ENCODE results near the gene TMEM179. TPM values are rescaled to one million over a fixed set of nuclear protein-coding genes. Genes with fewer than 3 reads are reported as not detected.

The TMEM179 gene
- total RNA-seq, 4 donors from 2014 or later: not detected

GRCh38 chr14:104544362-104544961 lies 60.1 kb downstream of the TMEM179 start:
- intact Hi-C loops (cut with DNase I): no loop called here
- no peak overlapping the region for H3K4me3 ChIP-seq
- no peak for DNase-seq
- H3K36me3 ChIP-seq: no peaks in the 10 kb centered on the region
- H3K4me1 ChIP-seq: peaks cover 0 to 11% (median 0%) of the 10 kb centered on the region in 3 donors
- peaks cover 0 to 76% (median 0%) of the 10 kb centered on the region in 4 donors for H3K27me3 ChIP-seq
- no peaks in the 10 kb centered on the region for H3K9me3 ChIP-seq
- no peak overlapping the region for H3K27ac ChIP-seq
- WGBS, 2 donors: 63 to 78% methylated on average over 10 to 16 of the region's 17 CpGs
- no peak for TF ChIP-seq POLR2A (IDR thresholded peaks at IDR 0.05)
- no peak for TF ChIP-seq CTCF (IDR thresholded peaks at IDR 0.05)

DNA sequence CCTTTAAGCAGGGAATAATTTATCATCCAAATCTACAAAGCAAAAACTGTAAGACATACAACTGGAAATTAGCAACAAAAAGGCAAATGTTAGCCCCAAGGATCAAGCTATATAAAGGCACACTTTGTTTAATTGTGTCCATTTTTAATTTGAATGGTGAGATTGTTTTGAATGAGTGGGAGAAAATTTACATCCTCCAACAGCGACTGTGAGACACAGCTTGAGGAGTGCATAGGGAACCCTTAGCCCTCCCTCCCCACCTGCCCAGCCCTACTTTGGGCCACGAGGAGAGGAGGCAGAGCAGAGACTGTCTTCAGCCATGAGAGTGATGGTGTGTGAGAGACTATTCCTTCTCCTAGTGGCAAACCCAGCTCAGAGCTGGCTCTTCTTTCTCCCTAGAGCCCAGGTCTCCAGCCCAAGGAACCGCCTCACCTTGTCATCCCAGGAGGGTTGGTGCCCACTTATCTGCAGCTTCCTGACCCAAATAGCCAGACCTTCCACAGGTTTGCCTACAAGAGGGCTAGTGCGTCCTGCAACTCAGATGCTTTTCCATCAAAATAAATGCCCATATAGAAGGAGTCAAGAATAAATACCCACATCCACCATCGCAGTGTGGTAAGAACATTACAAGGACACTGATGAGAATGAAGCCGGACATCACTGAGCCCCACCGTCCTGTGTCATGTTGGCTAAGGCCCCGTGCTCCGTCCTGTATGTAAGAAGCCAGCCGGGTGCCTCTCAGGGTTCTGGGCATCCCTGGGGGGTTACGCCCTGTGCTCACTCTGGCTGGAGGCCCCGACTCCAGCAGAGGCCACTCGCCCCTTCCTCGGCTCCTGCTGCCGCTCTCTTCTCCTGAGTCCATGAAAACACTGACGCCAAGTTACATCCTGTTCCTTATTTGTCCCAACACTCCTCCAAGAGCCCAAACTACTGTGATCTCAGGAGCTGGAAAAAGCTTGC lies 61.4 kb downstream of the TMEM179 start:
- WGBS, 2 donors: 81 to 83% methylated on average over 14 to 15 of the region's 16 CpGs
- TF ChIP-seq POLR2A (IDR thresholded peaks at IDR 0.05): no peak
- no peak for TF ChIP-seq CTCF (IDR thresholded peaks at IDR 0.05)
- intact Hi-C loops (cut with DNase I): no loop called here
- DNase-seq: no peak
- Histone ChIP-seq H3K36me3 (no peaks in the 10 kb centered on the region), H3K4me1 (peaks cover 0 to 11% (median 0%) of the 10 kb centered on the region in 3 donors), H3K27me3 (peaks cover 0 to 66% (median 0%) of the 10 kb centered on the region in 4 donors), H3K27ac (no peak overlapping the region), H3K9me3 (no peaks in the 10 kb centered on the region), H3K4me3 (no peak overlapping the region)

DNA sequence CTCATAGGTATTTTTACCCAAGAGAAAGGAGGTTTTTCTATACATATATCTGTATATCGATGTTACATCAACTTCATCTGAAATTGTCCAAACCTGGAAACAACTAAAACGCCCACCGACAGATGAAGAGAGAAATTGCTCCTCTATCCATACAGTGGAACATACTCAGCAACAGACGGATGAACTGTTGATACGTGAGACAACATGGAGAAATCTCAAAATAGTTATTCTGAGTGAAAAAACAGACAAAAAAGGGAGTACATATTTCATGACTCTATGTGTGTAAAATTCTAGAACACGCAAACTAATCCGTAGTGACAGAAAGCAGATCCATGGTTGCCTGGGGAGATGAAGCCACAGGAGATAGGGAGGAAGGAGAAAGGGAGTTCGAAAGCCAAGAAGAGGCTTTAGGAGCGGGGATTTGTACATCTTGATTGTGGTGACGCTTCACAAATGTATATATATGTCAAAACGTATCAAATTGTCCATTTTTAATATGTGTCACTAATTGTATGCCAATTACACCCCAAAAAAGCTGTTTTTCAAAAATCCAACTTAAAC lies 62.6 kb downstream of the TMEM179 start:
- Histone ChIP-seq H3K27me3 (peaks cover 0 to 55% (median 0%) of the 10 kb centered on the region in 4 donors), H3K27ac (no peak overlapping the region), H3K4me3 (no peak overlapping the region), H3K36me3 (no peaks in the 10 kb centered on the region), H3K4me1 (peaks cover 0 to 17% (median 0%) of the 10 kb centered on the region in 3 donors), H3K9me3 (no peaks in the 10 kb centered on the region)
- WGBS, 2 donors: 77 to 83% methylated on average over 11 of the region's 11 CpGs
- TF ChIP-seq CTCF (IDR thresholded peaks at IDR 0.05) (no peak), POLR2A (IDR thresholded peaks at IDR 0.05) (no peak)
- intact Hi-C loops (cut with DNase I): no loop called here
- DNase-seq: no peak

Other genes with a start within 250 kb of the TMEM179 start
- gene C14orf180, start 25.0 kb downstream of the TMEM179 start, total RNA-seq: not detected
- 10 to 100 TPM; 36.7 to 43.6 (median 37.8) TPM for gene INF2, start 84.8 kb upstream of the TMEM179 start, total RNA-seq
- 10 to 100 TPM in 2 of 4 donors, 1 to 10 TPM in 2; 3.4 to 11.4 (median 8.4) TPM for gene ADSS1, start 119.5 kb upstream of the TMEM179 start, total RNA-seq
- 100 to 1,000 TPM; 149 to 282 (median 201) TPM for gene SIVA1, start 148.4 kb upstream of the TMEM179 start, total RNA-seq
- 10 to 100 TPM; 66.6 to 93.7 (median 71.3) TPM for gene AKT1, start 191.0 kb upstream of the TMEM179 start, total RNA-seq
- 10 to 100 TPM in 2 of 4 donors, 1 to 10 TPM in 2; 4.7 to 14.2 (median 8.4) TPM for gene ZBTB42, start 196.3 kb upstream of the TMEM179 start, total RNA-seq

Measured in esophagus squamous epithelium (tissue), 5 donors.